ENCODE data around the gene GCSAM.

GCSAM gene

DNA sequence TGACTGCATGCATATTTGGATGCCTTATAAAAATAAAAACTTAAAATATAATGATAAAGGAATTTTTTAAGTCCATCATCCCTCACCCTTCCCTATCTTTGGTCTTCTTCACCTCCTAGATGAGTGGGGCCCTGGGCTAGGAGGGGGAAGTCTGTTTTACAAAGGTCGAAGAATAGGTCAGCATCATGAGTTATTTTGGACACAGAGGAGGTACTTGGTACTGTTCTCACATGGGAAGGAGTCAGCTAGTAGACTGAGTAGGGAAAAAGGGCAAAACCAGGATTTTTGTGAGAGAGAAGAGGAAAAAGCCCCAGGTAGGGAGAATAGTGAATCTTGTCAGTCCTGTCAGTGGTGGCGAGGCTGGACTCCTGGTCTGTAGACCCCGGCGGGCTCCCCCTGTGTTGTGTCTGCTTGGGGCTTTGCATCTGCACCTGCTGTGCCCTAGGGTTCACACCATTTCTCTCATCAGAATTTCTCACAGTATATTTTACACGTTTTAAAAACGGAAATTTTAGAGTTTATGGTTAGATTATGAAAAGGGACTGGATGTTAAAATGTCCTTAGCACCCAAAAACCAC is 17.2 kb downstream of the GCSAM start:
- DNase-seq (ENCODE audit: extremely low read depth, low read depth): no peak
- TF ChIP-seq CTCF (IDR thresholded peaks at IDR 0.05; ENCODE audit: low read depth, low read length): no peak

DNA sequence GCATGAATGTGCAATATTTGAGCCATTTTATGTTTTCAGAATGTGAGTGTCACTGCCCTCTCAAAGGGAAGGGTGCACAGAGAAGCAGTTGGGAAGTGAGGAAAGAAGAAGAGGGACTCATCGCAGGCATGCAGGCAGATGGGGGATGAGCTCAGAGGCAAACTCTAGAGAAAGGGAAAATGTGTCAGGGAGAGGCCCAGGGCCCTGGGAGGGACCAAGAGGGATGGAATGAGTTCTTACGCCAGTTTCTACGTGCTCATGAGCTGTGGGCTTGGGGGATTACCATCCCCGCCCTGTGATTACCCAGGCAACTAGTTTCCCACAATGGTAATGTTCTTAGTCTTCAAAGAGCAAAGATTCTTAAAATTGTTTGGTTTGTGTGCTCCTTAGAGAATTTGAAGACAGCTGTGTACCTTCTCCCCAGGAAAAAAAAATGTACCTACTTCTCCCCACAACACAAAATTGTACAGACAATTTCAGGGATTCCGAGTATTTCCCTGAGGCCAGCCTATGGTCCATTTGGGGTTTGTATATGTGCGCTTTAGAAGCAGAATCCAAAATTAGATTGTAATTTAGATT is 17.8 kb downstream of the GCSAM start:
- DNase-seq (ENCODE audit: extremely low read depth, low read depth): no peak
- no peak for TF ChIP-seq CTCF (IDR thresholded peaks at IDR 0.05; ENCODE audit: low read depth, low read length)

DNA sequence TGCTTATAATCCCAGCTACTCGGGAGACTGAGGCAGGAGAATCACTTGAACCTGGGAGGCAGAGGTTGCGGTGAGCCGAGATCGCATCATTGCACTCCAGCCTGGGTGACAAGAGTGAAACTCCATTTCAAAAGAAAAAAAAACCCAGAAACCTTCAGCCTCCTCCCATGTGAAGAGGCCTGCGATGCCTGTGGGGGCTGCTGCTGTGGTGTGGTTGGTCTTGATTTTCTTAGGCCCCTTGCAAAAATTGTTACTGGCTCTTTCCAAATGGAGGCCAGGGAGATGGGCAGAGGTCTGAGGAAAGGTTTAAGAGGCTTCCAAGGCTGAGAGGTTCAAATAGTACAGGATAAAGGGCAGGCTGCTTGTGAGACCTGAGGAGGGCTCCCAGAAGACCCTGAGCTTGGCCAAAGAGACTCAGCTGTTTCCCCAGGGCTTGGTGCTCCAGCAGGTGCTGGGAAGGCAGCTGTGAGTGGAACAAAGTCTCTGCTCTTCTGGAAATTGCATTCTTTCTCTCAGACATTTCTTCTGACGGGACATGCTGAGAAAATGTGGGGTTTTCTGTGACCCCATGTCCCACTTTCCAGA is 18.4 kb downstream of the GCSAM start:
- no peak for DNase-seq (ENCODE audit: extremely low read depth, low read depth)
- no peak for TF ChIP-seq CTCF (IDR thresholded peaks at IDR 0.05; ENCODE audit: low read depth, low read length)

GRCh38 chr3:112111785-112112402 is 21.2 kb downstream of the GCSAM start:
- peak; percentile 29 for DNase-seq (ENCODE audit: extremely low read depth, low read depth)
- peak; percentile 83 for TF ChIP-seq CTCF (IDR thresholded peaks at IDR 0.05; ENCODE audit: low read depth, low read length)

DNA sequence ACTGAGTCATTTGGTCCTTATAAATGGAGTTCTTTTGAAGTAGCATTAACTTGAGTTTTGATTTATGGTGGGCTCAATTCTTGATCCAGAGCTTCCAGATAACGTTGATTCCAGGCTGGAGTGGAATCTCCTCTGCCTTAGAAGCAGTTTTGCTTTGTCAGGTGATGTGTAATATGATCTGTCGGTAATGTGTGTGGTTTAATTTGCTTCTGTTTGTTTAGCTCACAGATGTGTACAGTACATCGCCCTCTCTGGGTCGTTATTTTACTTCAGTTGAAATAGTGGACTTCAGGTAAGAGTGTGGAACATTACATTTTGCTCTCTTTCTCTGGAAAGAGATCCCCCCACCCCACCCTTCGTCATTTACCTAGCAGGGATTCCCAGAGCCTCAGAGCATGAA is 23.7 kb downstream of the GCSAM start:
- no peak for TF ChIP-seq CTCF (IDR thresholded peaks at IDR 0.05; ENCODE audit: low read depth, low read length)
- no peak for DNase-seq (ENCODE audit: extremely low read depth, low read depth)

GRCh38 chr3:112104774-112105173 is 28.3 kb downstream of the GCSAM start:
- no peak for DNase-seq (ENCODE audit: extremely low read depth, low read depth)
- TF ChIP-seq CTCF (IDR thresholded peaks at IDR 0.05; ENCODE audit: low read depth, low read length): no peak

DNA sequence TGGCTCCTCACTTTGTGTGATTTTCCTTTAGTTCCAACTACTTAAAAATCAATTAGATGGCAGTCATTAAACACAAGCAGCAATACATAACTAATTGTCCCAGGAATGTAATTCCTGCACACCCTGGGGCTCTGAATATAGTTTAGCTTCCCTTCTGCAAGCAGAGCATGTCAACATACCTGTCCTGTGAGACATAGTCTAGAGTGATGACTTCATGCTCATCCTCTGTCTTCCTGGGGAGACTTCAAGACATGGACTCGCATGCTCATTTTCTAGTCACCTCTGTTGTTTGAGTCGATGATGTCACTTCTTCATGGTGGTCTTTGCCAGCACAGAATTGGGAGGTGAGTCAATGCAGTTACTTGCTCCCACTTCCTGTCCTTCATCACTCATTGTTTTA is 31.1 kb downstream of the GCSAM start:
- DNase-seq (ENCODE audit: extremely low read depth, low read depth): no peak
- no peak for TF ChIP-seq CTCF (IDR thresholded peaks at IDR 0.05; ENCODE audit: low read depth, low read length)
